HG02678 (cell line): ENCODE measurements around the gene MTA3.

Experiments
- ATAC-seq: cut with Tn5 transposase; IDR thresholded peaks from one replicate; pipeline ENCODE4 v1.9.1; 2021; ENCODE audit warnings: mild to moderate bottlenecking, moderate library complexity; ENCODE audit not compliant: unreplicated experiment

Gene MTA3

DNA sequence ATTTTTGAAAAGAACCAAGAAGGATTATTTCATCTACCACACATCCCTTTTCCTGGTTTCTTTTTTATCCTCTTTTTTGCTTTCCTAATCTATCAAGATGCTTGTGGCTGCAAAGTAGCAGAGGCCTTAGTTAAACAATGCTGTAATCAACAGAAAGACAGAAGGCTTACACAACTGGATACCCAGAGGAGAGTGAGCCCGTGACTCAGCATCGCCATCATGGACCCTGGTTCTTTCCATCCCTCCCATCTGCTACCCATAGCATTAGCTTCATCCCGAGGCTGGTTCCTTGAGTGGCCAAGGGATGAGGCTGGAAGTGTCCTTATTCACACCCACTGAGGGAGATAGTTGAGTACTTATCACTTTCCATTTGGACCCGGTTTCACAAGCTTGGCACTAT is 231.4 kb downstream of the MTA3 start:
- ATAC-seq, result no peak

DNA sequence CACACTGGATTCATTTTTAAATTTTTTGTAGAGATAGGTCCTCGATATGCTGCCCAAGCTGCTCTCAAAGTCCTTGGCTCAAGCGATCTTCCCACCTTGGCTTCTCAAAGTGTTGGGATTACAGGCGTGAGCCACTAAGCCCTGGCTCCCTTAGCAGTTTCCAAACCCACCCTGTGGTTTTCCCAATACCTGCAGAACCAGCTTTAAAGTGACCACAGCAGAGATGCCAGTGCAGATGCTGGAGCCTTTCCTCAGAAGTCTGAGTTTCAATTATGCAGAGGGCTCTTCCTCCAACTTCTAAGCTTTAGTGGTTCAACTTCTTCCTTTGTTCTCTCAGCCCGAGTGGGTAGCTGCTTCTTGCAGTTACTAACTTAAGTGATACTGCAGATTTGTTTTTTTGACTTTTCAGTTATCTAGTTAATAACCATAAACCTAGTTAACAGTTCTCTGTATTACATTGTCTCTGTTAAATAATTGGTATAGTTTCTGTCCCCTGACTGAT is 232.1 kb downstream of the MTA3 start:
- ATAC-seq, result no peak

DNA sequence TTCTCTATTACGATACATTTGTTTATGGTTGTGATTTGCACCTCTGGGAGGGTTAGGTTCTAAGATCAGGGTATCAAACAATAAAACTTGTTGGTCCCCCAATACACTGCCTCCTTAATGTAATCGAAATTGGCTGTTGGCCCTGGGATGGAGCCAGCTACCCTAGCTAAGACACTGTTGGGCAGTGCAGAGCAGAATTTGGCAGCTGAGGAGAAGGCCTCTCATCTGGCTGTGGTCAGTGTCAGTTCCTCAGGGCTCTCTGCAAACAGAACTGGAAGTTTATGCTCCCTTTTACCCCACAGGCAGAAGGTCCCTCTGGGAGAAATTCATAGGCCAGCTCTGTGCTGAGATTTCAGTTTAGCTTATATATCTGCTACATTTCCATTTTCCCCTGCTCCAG is 232.5 kb downstream of the MTA3 start:
- ATAC-seq, result no peak

DNA sequence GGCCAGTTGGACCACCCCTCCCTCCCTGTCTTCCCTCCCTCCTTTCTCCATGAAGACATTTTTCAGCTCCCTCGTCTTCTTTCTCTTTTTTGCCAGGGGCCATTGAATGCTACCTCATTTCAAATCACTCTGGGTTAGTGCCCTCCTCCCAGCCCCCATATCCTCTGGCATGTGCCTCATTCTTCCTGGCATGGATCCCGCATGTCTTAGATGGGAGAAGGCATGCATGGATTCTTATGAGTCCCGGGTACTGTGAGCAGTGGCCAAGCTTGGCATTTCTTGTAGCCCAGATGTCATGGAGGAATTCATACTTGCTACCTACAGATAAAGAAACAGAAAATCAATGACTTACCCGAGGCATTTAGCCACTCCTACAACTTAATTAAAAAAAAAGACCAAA is 232.9 kb downstream of the MTA3 start:
- no peak for ATAC-seq

GRCh38 chr2:42802150-42802549 is 233.7 kb downstream of the MTA3 start:
- ATAC-seq, result no peak

- ATAC-seq, result no peak
Measured at GRCh38 chr2:42804338-42804737, 235.9 kb downstream of the MTA3 start.

- no peak for ATAC-seq
Measured at GRCh38 chr2:42804891-42805290, 236.5 kb downstream of the MTA3 start.
